Activated CD8-positive, alpha-beta T cell treated with anti-CD3 and anti-CD28 coated beads, Interleukin-2, amount 10 ng/mL, durations not matched to agents 7 days and 5 days (primary cell): ENCODE measurements around the gene SLC1A7. TPM values are rescaled to one million over a fixed set of nuclear protein-coding genes. Genes with fewer than 3 reads are reported as not detected.
"Not testable (repeated sequence)": the region's sequence is repeated elsewhere in the genome, so short reads cannot be mapped to it uniquely, and the experiment has no call there.

ENCODE experiments used
- ATAC-seq: fragments of 150-1000 bp; cut with Tn5 transposase; one replicate; pipeline ENCODE4 v1.10.0; 2021; ENCODE audit warnings: moderate library complexity
- CTCF ChIA-PET: fragments of 350-600 bp; sonication (Branson Sonifier 250); formaldehyde crosslinking; loops from one replicate; lab custom pipeline; 2021; ENCODE audit warnings: antibody characterized with exemption; lab: Charles Lee
- POLR2A ChIA-PET: fragments of 350-600 bp; sonication (Branson Sonifier 250); formaldehyde crosslinking; loops from one replicate; lab custom pipeline; 2021; ENCODE audit warnings: antibody characterized with exemption; lab: Charles Lee
- DNase-seq: peaks from one replicate; pipeline ENCODE4 v3.0.0-alpha.2; 2020
- H3K27ac Mint-ChIP-seq: one replicate; pipeline ENCODE4 v1.8.0; 2021; ENCODE audit warnings: mild to moderate bottlenecking, mixed read lengths
- H3K27me3 Mint-ChIP-seq: one replicate; pipeline ENCODE4 v1.8.0; 2021; ENCODE audit warnings: low read depth, mixed read lengths
- H3K36me3 Mint-ChIP-seq: one replicate; pipeline ENCODE4 v1.8.0; 2021; ENCODE audit warnings: low read depth, mixed read lengths
- H3K4me1 Mint-ChIP-seq: one replicate; pipeline ENCODE4 v1.8.0; 2021; ENCODE audit warnings: low read depth, mixed read lengths
- H3K4me3 Mint-ChIP-seq: one replicate; pipeline ENCODE4 v1.8.0; 2021; ENCODE audit warnings: mild to moderate bottlenecking, mixed read lengths
- H3K9me3 Mint-ChIP-seq: one replicate; pipeline ENCODE4 v1.8.0; 2022; ENCODE audit warnings: mixed read lengths; ENCODE audit not compliant: insufficient read depth
- total RNA-seq, 2 experiments: library from RNA; stranded (reverse); gene quantifications; one replicate each; pipeline ENCODE4 v1.2.3, GENCODE V29; 2021

The SLC1A7 gene
- not detected for total RNA-seq

DNA sequence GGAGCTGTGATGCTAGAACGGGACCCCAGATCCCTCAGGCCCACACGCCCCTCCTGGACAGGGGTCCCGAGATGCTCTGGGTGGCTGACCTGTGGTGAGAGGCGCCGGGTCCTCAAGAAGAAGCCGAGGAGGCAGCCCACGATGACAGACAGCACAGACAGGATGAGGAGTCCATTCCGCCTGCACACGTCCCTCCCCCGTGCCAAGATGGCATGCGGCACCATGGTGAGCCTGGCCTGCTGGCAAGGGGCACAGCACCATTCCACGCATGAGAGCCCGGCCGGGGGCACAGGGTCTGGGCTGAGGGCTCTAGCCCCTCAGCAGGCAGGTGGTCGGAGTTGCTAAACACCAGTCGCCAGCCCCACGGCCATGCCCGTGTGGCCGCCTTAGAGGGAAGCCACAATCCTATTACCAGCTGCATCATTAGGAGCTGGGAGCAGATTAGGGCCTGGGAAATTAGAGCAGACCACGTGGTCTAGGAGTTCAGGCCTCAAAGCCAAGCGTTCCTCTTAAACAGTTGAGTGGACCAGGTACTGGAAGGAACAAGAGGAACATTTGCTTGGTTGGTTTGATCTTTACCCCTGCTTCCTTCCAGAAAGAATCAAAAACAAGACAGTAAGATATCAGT lies at the start of gene SLC1A7:
Gene SLC1A7 (minus strand): TSS at position 413 of the 628 bp plus-strand sequence. CDS start 189 bp downstream, at position 224.
- Mint-ChIP-seq H3K9me3 (no peaks in the 10 kb centered on the region), H3K4me3 (no peak within 1 kb of the TSS), H3K27ac (no peak within 1 kb of the TSS), H3K4me1 (no peaks in the 10 kb centered on the region), H3K36me3 (no peaks in the 10 kb centered on the region), H3K27me3 (no peaks in the 10 kb centered on the region)
- ATAC-seq, result no peak
- POLR2A ChIA-PET, result no interaction called here
- no peak for DNase-seq
- CTCF ChIA-PET, result no interaction called here

DNA sequence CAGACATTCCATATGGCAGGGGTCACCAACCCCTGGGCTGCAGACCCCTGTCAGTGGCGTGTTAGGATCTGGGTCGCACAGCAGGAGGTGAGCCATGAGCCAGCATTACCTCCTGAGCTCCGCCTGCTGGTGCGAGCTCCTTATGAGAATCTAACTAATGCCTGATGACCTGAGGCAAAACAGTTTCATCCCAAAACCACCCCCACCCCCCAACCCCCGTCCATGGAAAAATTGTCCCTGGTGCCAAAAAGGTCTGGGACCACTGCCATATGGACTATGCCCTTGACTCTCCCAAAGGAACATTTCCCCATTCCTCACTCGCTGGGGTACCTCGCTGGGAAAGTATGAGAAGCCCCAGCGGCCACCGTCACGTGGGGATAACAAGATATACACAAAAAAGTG lies 47.8 kb upstream of the SLC1A7 start:
- Mint-ChIP-seq H3K4me3 (no peak overlapping the region), H3K9me3 (no peaks in the 10 kb centered on the region), H3K4me1 (no peaks in the 10 kb centered on the region), H3K36me3 (no peaks in the 10 kb centered on the region), H3K27me3 (peaks cover 12% of the 10 kb centered on the region), H3K27ac (no peak overlapping the region)
- ATAC-seq, result no peak
- POLR2A ChIA-PET, result no interaction called here
- no peak for DNase-seq
- CTCF ChIA-PET, result interaction anchor here (0.7 to 3.2 kb wide), 3 partner anchors 9 to 285 kb away, joined by 4 to 20 read pairs (median 4); no protein-coding TSS in a partner anchor

DNA sequence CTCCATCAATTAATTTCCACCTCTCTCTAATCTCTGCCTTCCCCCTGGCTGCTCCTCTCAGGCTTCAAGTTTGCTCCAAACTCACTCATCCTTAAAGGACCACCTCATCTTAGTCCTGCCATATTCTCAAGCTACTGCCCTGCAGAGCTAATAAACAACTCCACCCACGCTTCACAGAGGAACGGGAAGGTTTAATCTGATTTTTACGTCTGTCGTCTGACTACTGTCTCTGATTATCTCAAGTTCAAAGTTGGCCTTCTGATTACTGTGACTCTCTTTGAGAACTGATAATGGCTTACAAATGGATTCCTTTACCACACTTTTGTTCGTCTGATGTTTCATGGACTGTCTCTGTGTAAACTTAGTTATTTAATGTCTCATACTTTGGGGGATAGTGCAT lies 46.6 kb upstream of the SLC1A7 start:
- DNase-seq, result no peak
- no peak overlapping the region for H3K27ac Mint-ChIP-seq
- no peak for ATAC-seq
- peaks cover 12% of the 10 kb centered on the region for H3K27me3 Mint-ChIP-seq
- POLR2A ChIA-PET, result no interaction called here
- no peaks in the 10 kb centered on the region for H3K9me3 Mint-ChIP-seq
- no peak overlapping the region for H3K4me3 Mint-ChIP-seq
- no peaks in the 10 kb centered on the region for H3K4me1 Mint-ChIP-seq
- CTCF ChIA-PET, result interaction anchor here (1.0 kb wide), 1 partner anchor 8 kb away, joined by 4 read pairs; no protein-coding TSS in a partner anchor
- H3K36me3 Mint-ChIP-seq, result no peaks in the 10 kb centered on the region

DNA sequence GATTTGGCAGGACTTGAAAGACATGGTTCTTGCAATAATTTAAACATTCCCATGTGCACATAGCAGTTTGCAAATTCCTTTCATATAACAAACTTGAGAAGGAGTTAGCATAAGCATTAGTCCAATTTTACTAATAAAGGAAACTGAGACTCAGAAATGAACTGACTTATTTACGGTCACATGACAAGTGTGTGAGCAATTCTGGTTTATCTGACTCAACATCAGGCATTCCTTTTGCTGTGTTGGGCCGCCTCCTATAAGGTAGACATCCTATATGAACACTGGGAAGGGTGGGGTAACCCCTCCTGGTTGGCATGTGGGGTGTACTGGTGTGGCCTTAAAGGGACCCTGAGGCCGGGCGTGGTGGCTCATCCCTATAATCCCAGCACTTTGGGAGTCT lies 45.7 kb upstream of the SLC1A7 start:
- H3K36me3 Mint-ChIP-seq, result no peaks in the 10 kb centered on the region
- POLR2A ChIA-PET, result no interaction called here
- DNase-seq, result no peak
- H3K9me3 Mint-ChIP-seq, result no peaks in the 10 kb centered on the region
- peaks cover 12% of the 10 kb centered on the region for H3K27me3 Mint-ChIP-seq
- CTCF ChIA-PET, result no interaction called here
- no peaks in the 10 kb centered on the region for H3K4me1 Mint-ChIP-seq
- no peak overlapping the region for H3K4me3 Mint-ChIP-seq
- ATAC-seq, result no peak
- no peak overlapping the region for H3K27ac Mint-ChIP-seq

DNA sequence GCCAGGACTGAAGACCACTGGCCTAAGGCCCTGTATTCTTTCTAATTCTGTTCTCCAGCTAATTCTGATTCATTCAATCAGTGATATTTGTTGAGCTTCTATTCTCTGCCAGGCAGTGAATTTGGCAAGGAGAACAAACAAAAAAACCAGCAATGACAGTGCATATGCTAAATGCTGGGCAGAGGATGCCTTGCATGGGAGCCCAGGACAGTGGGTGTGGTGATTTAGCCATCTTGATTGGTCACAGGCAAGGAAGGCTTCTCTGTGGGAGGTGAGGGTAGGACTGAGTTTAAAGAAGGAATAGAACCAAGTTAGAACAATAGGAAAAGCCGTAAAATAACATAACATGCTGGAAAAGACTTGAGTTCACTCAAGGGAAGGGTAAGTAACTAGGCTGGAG lies 45.0 kb upstream of the SLC1A7 start:
- CTCF ChIA-PET, result interaction anchor here (0.8 to 4.2 kb wide), 5 partner anchors 8 to 311 kb away, joined by 3 to 34 read pairs (median 4); partner anchors contain the start of genes CPT2 and ECHDC2

DNA sequence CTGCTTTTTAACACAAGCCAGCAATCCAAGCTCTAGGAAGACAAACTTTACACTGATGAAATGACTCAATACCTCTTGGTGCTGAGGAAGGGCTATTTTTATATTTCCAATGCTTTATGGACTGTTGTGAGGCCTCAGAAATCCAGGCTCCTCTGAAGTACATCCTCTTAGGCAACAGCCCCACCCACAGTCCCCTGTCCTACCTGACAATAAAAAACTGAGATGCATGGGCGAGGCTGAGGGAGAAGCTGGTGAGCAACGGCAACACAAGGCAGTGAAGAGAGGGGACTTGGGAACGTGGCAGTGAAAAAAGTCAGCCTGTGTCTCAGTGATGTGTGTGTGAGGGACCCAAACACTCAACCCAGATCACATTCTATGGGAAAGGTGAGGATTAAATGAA lies 44.1 kb upstream of the SLC1A7 start:
- no peak overlapping the region for H3K4me3 Mint-ChIP-seq

More for the DNA sequence above, 45.0 kb upstream of the SLC1A7 start:
- no peak for ATAC-seq
- Mint-ChIP-seq H3K27me3 (peaks cover 12% of the 10 kb centered on the region), H3K4me1 (no peaks in the 10 kb centered on the region), H3K36me3 (no peaks in the 10 kb centered on the region), H3K4me3 (no peak overlapping the region), H3K9me3 (no peaks in the 10 kb centered on the region), H3K27ac (no peak overlapping the region)
- POLR2A ChIA-PET, result interaction anchor here (1.0 kb wide), 1 partner anchor 8 kb away, joined by 4 read pairs; no protein-coding TSS in a partner anchor
- DNase-seq, result no peak

DNA sequence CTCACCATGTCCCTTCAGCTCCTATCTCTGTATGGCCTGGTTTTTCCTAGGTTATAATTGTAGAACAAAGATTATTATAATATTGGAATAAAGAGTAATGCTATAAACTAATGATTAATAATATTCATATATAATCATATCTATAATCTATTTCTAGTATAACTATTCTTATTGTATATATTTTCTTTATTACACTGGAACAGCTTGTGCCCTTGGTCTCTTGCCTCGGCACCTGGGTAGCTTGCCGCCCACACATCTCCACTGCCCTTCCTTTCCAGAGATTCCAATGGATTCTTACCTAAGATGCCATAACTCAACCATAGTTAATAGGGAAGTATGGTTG lies 43.5 kb upstream of the SLC1A7 start:
- not testable (repeated sequence) for ATAC-seq, H3K4me1 Mint-ChIP-seq, H3K9me3 Mint-ChIP-seq, H3K4me3 Mint-ChIP-seq, DNase-seq, H3K36me3 Mint-ChIP-seq, H3K27ac Mint-ChIP-seq
- ChIA-PET CTCF (interaction anchor here (0.6 to 4.2 kb wide), 10 partner anchors 9 to 344 kb away, joined by 3 to 34 read pairs (median 4); partner anchors contain the start of genes CPT2 and ECHDC2), POLR2A (interaction anchor here (0.8 kb wide), 1 partner anchor 269 kb away, joined by 4 read pairs; no protein-coding TSS in a partner anchor)
- H3K27me3 Mint-ChIP-seq, result peaks cover 15% of the 10 kb centered on the region

More for the DNA sequence above, 44.1 kb upstream of the SLC1A7 start:
- H3K27me3 Mint-ChIP-seq, result peaks cover 12% of the 10 kb centered on the region
- no peaks in the 10 kb centered on the region for H3K36me3 Mint-ChIP-seq
- no peaks in the 10 kb centered on the region for H3K4me1 Mint-ChIP-seq
- POLR2A ChIA-PET, result interaction anchor here (1.0 kb wide), 1 partner anchor 9 kb away, joined by 4 read pairs; no protein-coding TSS in a partner anchor
- no peaks in the 10 kb centered on the region for H3K9me3 Mint-ChIP-seq
- DNase-seq (no peak), ATAC-seq (no peak)
- no peak overlapping the region for H3K27ac Mint-ChIP-seq
- CTCF ChIA-PET, result interaction anchor here (0.8 to 4.2 kb wide), 7 partner anchors 9 to 345 kb away, joined by 3 to 34 read pairs (median 4); partner anchors contain the start of genes CPT2 and ECHDC2

DNA sequence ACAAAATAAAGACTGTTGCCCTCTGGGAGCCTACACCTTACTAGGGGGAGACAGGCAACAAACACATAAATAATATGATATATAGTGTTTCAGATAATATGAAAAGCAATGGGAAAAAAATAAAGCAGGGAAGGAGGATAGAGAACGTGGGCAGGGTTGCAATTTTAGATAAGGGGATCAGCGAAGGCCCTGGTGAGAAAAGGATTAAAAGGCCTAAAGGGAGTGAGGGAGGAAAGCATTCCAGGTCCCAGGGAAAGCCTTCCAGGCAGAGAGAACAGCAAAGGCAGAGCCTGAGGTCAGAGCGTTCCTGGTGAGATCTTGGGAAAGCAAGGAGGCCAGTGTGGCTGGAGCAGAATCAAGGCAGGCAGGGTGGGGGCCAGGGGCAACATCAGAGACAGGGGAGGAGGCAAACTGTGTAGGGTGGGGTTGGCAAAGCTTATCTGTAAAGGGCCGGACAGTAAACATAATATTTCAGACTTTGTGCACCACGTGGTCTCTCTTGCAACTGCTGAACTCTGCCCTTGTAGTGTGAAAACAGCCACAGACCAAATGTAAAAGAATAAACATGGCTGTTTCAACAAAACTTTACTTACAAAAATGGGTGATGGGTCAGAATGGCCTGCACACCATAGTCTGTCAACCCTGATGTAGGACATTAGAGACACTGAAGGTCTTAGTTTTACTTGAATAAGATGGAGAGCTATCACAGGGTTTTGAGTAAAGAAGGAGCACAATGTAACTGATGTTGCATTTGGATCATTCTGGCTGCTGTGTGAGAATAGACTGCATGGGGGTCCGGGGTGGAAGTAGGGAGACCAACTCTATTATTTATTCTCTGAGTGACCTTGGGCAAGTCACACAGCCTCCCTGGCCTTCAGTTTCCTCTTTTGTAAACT lies 40.9 kb upstream of the SLC1A7 start:
- ATAC-seq (no peak), DNase-seq (no peak)
- Mint-ChIP-seq H3K27ac (no peak overlapping the region), H3K4me1 (no peaks in the 10 kb centered on the region), H3K9me3 (no peaks in the 10 kb centered on the region), H3K27me3 (peaks cover 15% of the 10 kb centered on the region), H3K36me3 (no peaks in the 10 kb centered on the region), H3K4me3 (no peak overlapping the region)
- ChIA-PET POLR2A (no interaction called here), CTCF (interaction anchor here (1.0 to 4.2 kb wide), 14 partner anchors 9 to 341 kb away, joined by 3 to 34 read pairs (median 4); partner anchors contain the start of genes CPT2 and ZYG11A)

DNA sequence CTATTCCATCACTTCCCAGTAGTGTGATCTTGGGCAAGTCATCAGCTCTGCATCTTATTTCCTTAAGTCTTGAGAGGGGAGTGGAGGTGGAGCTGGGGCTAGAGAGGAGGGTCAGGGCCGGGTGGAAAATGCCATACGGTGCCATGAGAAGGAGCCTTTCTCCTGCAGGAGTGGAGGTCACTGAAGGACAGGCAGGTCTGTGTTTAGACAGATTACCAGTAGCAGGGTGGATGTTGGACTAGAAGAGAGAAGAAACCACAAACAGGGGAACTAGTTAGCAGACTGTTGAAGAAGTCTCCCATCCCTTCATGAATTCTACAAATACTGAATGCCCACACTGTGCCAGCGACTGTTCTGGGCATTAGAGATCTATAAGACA lies 40.3 kb upstream of the SLC1A7 start:
- CTCF ChIA-PET, result interaction anchor here (0.7 to 2.6 kb wide), 17 partner anchors 9 to 480 kb away, joined by 3 to 20 read pairs (median 4); partner anchors contain the start of gene ZYG11A
- H3K9me3 Mint-ChIP-seq, result no peaks in the 10 kb centered on the region
- no peak overlapping the region for H3K4me3 Mint-ChIP-seq
- peaks cover 14% of the 10 kb centered on the region for H3K27me3 Mint-ChIP-seq
- no peaks in the 10 kb centered on the region for H3K36me3 Mint-ChIP-seq
- POLR2A ChIA-PET, result no interaction called here
- DNase-seq, result no peak
- H3K4me1 Mint-ChIP-seq, result no peaks in the 10 kb centered on the region
- ATAC-seq, result no peak
- no peak overlapping the region for H3K27ac Mint-ChIP-seq

DNA sequence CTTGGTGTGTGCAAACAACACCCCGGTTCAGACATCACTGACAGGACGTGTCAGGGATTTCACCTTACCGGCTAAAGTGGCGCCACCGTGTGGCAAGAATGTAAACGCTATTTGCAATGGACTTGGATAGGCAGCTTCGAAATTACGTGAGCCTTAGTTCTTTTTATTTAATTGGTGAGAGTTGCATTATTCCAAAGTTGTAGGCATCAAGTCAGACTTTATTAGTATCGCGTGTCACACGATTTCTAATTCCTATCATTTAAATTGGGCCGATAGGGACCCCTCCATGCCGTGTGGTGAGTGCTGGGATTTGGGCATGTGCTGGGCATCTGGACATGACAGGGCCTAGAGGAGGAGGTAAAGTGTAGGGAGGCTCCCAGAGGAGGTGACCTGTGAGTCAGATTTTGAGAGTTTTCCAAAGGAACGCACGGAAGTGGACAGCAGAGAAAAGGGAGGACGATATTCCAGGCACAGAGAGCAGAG lies 39.7 kb upstream of the SLC1A7 start:
- H3K36me3 Mint-ChIP-seq, result no peaks in the 10 kb centered on the region

DNA sequence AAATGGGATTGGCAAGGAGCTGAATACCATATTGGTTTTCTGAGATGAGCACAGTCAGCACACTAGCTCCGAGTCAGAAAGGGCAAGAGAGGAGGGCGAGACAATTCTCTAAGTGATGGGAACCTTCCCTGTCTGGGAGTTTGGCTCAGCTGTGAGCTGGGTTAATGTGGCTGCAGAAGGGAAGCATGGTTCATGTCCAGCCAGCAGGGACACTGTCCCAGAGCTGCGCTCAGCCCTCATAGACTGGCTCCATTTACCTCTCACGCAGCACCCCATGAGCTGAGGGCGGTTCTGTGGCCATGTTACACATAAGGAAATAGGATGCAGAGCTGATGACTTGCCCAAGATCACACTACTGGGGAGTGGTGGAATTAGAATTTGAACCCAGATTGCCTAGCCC lies 38.5 kb upstream of the SLC1A7 start:
- Mint-ChIP-seq H3K27ac (no peak overlapping the region), H3K27me3 (peaks cover 14% of the 10 kb centered on the region), H3K36me3 (no peaks in the 10 kb centered on the region), H3K9me3 (no peaks in the 10 kb centered on the region), H3K4me1 (no peaks in the 10 kb centered on the region), H3K4me3 (no peak overlapping the region)
- CTCF ChIA-PET, result interaction anchor here (0.7 to 2.6 kb wide), 9 partner anchors 9 to 278 kb away, joined by 3 to 20 read pairs (median 4); partner anchors contain the start of gene ECHDC2
- POLR2A ChIA-PET, result no interaction called here
- ATAC-seq (no peak), DNase-seq (no peak)

More for the DNA sequence above, 39.7 kb upstream of the SLC1A7 start:
- peaks cover 13% of the 10 kb centered on the region for H3K27me3 Mint-ChIP-seq
- H3K4me1 Mint-ChIP-seq, result no peaks in the 10 kb centered on the region
- H3K9me3 Mint-ChIP-seq, result no peaks in the 10 kb centered on the region
- ATAC-seq, result peak; percentile 87
- H3K4me3 Mint-ChIP-seq, result no peak overlapping the region
- H3K27ac Mint-ChIP-seq, result no peak overlapping the region
- POLR2A ChIA-PET, result no interaction called here
- peak; percentile 89 for DNase-seq
- CTCF ChIA-PET, result interaction anchor here (0.7 to 2.6 kb wide), 18 partner anchors 8 to 479 kb away, joined by 3 to 20 read pairs (median 4); partner anchors contain the start of gene ZYG11A
